Right atrium auricular region (tissue), 2 donors: Measurements from ENCODE around the gene SLC35G3. TPM values are rescaled to one million over a fixed set of nuclear protein-coding genes. Genes with fewer than 3 reads are reported as not detected.
"Not testable (repeated sequence)": the region's sequence is repeated elsewhere in the genome, so short reads cannot be mapped to it uniquely, and the experiment has no call there.

Experiments
- DNase-seq: peaks from one replicate; pipeline ENCODE4 v3.0.0-alpha.2; 2019; ENCODE audit warnings: low spot score
- H3K27ac ChIP-seq, 2 donors: fragments of 200-600 bp; sonication (generic); 1 replicate in 1 of 2; 2 replicates in 1 of 2; pipeline ENCODE4 v1.5.1; 2016 to 2019
- H3K27me3 ChIP-seq, 2 donors: fragments of 200-600 bp; sonication (generic); one replicate each; pipeline versions ENCODE4 v1.5.1 to v1.6.0; 2017 to 2019
- H3K36me3 ChIP-seq: fragments of 200-600 bp; sonication (generic); one replicate; pipeline ENCODE4 v1.5.1; 2016
- H3K4me1 ChIP-seq, 2 donors: fragments of 200-600 bp; sonication (generic); one replicate each; pipeline versions ENCODE4 v1.5.1 to v1.6.0; 2017 to 2019
- H3K4me3 ChIP-seq, 2 donors: fragments of 200-600 bp; sonication (generic); 1 replicate in 1 of 2; 2 replicates in 1 of 2; pipeline ENCODE4 v1.5.1; 2017 to 2019; ENCODE audit warnings: mild to moderate bottlenecking in 1 of 2, moderate library complexity in 1 of 2
- H3K9me3 ChIP-seq, 2 donors: fragments of 200-600 bp; sonication (generic); one replicate each; pipeline ENCODE4 v1.5.1; 2019
- total RNA-seq, 2 donors: library from RNA; depleted of rRNA; stranded (reverse); fragments of >200 nt; gene quantifications; one replicate each; pipeline ENCODE4 v1.1.0, GENCODE V29; 2016
- TF ChIP-seq, protein P1 (sequence below), 2 donors: fragments of 200-600 bp; sonication (generic); IDR thresholded peaks; one replicate each; pipeline ENCODE4 v1.5.1; 2019; ENCODE audit warnings: antibody characterized with exemption in 2 of 2

Gene SLC35G3
- total RNA-seq, 2 donors from 2014 or later = not detected

- Histone ChIP-seq H3K36me3 (peaks cover 57% of the 10 kb centered on the region), H3K4me1 (no peaks in the 10 kb centered on the region), H3K27me3 (no peaks in the 10 kb centered on the region), H3K4me3 (no peak overlapping the region), H3K27ac (no peak overlapping the region), H3K9me3 (no peaks in the 10 kb centered on the region)
- DNase-seq = no peak
- TF ChIP-seq, protein P1, sequence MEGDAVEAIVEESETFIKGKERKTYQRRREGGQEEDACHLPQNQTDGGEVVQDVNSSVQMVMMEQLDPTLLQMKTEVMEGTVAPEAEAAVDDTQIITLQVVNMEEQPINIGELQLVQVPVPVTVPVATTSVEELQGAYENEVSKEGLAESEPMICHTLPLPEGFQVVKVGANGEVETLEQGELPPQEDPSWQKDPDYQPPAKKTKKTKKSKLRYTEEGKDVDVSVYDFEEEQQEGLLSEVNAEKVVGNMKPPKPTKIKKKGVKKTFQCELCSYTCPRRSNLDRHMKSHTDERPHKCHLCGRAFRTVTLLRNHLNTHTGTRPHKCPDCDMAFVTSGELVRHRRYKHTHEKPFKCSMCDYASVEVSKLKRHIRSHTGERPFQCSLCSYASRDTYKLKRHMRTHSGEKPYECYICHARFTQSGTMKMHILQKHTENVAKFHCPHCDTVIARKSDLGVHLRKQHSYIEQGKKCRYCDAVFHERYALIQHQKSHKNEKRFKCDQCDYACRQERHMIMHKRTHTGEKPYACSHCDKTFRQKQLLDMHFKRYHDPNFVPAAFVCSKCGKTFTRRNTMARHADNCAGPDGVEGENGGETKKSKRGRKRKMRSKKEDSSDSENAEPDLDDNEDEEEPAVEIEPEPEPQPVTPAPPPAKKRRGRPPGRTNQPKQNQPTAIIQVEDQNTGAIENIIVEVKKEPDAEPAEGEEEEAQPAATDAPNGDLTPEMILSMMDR (IDR thresholded peaks at IDR 0.05) = no peak
Observed at GRCh38 chr17:35160354-35161201, 33.6 kb downstream of the SLC35G3 start.

DNA sequence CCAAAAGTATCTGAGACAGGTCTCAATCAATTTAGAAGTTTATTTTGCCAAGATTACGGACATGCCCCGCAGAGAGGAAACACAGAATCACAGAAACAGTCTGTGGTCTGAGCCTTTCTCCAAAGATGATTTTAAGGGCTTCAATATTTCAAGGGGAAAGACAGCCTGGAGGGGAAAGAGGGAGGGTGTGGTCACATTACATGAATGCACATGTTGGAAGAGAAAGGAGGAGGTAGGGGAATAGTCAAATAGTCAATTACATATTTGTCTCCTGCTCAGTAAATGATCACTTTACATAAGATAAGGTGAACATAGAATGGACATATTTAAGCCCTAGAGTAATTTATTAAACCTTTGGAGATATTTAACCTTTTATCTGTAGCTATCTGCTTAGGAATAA is 34.3 kb downstream of the SLC35G3 start:
- H3K36me3 ChIP-seq = peaks cover 57% of the 10 kb centered on the region
- H3K4me3 ChIP-seq = no peak overlapping the region
- no peaks in the 10 kb centered on the region for H3K9me3 ChIP-seq
- H3K4me1 ChIP-seq = no peaks in the 10 kb centered on the region
- H3K27ac ChIP-seq = no peak overlapping the region
- DNase-seq = no peak
- H3K27me3 ChIP-seq = no peaks in the 10 kb centered on the region
- TF ChIP-seq, protein P1 (IDR thresholded peaks at IDR 0.05) = no peak

- no peaks in the 10 kb centered on the region for H3K9me3 ChIP-seq
- no peak overlapping the region for H3K4me3 ChIP-seq
- H3K36me3 ChIP-seq = peaks cover 49% of the 10 kb centered on the region
- no peaks in the 10 kb centered on the region for H3K27me3 ChIP-seq
- H3K27ac ChIP-seq = no peak overlapping the region
- TF ChIP-seq, protein P1 (IDR thresholded peaks at IDR 0.05) = no peak
- no peaks in the 10 kb centered on the region for H3K4me1 ChIP-seq
- no peak for DNase-seq
Observed at GRCh38 chr17:35155246-35155645, 38.9 kb downstream of the SLC35G3 start.

DNA sequence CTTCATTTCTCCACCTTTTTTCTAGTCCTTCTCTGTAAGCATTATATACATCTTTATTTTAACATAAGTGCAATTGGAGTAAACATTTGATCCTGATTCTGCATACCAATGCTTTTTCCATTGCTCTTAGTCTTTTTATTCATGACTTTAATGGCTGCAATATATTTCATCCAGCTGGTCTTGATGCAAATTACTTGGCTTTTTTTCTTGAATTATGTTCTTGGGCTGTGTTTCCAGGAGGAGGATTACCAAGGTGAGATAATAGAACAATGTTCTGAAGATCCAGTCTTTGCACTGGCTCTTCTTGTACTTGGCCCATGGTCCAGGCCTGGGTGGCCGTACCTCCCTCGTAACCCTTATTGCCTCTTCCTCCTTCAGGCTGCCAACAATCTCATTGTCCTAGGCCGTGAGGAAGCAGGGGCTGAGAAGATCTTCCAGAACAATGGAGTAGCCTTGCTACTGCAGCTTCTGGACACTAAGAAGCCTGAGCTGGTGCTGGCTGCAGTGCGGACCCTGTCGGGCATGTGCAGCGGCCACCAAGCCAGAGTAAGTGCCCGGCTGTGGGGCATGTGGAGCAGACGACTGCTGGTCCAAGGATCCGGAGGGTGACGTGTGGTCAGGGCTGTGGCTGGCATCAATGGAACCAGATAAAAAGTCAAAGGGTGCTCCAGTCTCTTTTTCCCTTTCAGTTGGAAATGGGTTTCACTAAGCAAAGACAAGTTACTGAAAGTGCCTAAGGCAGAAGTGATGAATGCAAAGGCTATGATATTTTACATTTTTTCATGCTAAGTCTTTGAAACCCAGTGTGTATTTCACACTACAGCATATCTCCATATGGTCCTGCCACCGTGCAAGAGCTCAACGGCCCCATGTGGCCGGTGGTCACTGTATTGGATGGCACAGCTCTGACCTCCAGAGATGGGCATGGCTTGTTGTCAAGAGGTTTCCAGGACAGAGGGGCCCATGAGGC is 39.7 kb downstream of the SLC35G3 start:
- TF ChIP-seq, protein P1 (IDR thresholded peaks at IDR 0.05) = no peak
- H3K27me3 ChIP-seq = no peaks in the 10 kb centered on the region
- H3K4me1 ChIP-seq = no peaks in the 10 kb centered on the region
- H3K9me3 ChIP-seq = no peaks in the 10 kb centered on the region
- DNase-seq = no peak
- peaks cover 44% of the 10 kb centered on the region for H3K36me3 ChIP-seq
- H3K27ac ChIP-seq = no peak overlapping the region
- no peak overlapping the region for H3K4me3 ChIP-seq

GRCh38 chr17:35152421-35153140 is 41.6 kb downstream of the SLC35G3 start:
- no peaks in the 10 kb centered on the region for H3K27me3 ChIP-seq
- no peak overlapping the region for H3K4me3 ChIP-seq
- H3K36me3 ChIP-seq = peaks cover 36% of the 10 kb centered on the region
- DNase-seq = no peak
- H3K4me1 ChIP-seq = peaks cover 0 to 5% of the 10 kb centered on the region in 2 donors
- TF ChIP-seq, protein P1 (IDR thresholded peaks at IDR 0.05) = no peak
- H3K9me3 ChIP-seq = no peaks in the 10 kb centered on the region
- H3K27ac ChIP-seq = no peak overlapping the region

DNA sequence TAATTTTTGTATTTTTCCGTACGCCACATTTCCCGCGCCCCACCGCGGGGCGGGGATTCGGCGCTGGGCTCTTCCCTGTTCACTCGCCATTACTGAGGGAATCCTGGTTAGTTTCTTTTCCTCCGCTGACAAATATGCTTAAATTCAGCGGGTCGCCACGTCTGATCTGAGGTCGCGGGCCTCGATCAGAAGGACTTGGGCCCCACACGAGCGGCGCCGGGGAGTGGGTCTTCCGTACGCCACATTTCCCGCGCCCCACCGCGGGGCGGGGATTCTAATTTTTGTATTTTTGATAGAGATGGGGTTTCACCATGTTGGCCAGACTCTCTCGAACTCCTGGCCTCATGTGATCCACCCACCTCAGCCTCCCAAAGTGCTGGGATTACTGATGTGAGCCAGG is 43.1 kb downstream of the SLC35G3 start:
- H3K9me3 ChIP-seq, H3K4me3 ChIP-seq, H3K27ac ChIP-seq, H3K27me3 ChIP-seq, DNase-seq: not testable (repeated sequence)
- Histone ChIP-seq H3K4me1 (peaks cover 0 to 10% of the 10 kb centered on the region in 2 donors), H3K36me3 (peaks cover 26% of the 10 kb centered on the region)
